Left lobe of liver (tissue), 2 donors: ENCODE results near the gene PRR30. TPM values are rescaled to one million over a fixed set of nuclear protein-coding genes. Genes with fewer than 3 reads are reported as not detected.

Source experiments
- ATAC-seq: fragments of 200-7000 bp; cut with Tn5 transposase; one replicate; pipeline ENCODE4 v1.9.1; 2020; ENCODE audit warnings: mild to moderate bottlenecking, moderate library complexity
- DNase-seq: peaks from one replicate; pipeline ENCODE4 v3.0.0-alpha.2; 2020; ENCODE audit warnings: low spot score
- total RNA-seq: library from RNA; stranded (reverse); gene quantifications from one replicate; pipeline ENCODE4 v1.2.1, GENCODE V29; 2021
- donor health status: DM: no; HTN: no; CAD: no; lungs with moderate emphysema.
- donor health status: DM: no; HTN: yes; CAD: no.

PRR30 gene
- total RNA-seq, 1 donor from 2014 or later: not detected

- ATAC-seq (no peak), DNase-seq (no peak)
These were observed 15.9 kb upstream of the PRR30 start for GRCh38 chr2:27155069-27155520.

GRCh38 chr2:27154488-27154887 is 15.3 kb upstream of the PRR30 start:
- no peak for DNase-seq
- ATAC-seq: no peak

DNA sequence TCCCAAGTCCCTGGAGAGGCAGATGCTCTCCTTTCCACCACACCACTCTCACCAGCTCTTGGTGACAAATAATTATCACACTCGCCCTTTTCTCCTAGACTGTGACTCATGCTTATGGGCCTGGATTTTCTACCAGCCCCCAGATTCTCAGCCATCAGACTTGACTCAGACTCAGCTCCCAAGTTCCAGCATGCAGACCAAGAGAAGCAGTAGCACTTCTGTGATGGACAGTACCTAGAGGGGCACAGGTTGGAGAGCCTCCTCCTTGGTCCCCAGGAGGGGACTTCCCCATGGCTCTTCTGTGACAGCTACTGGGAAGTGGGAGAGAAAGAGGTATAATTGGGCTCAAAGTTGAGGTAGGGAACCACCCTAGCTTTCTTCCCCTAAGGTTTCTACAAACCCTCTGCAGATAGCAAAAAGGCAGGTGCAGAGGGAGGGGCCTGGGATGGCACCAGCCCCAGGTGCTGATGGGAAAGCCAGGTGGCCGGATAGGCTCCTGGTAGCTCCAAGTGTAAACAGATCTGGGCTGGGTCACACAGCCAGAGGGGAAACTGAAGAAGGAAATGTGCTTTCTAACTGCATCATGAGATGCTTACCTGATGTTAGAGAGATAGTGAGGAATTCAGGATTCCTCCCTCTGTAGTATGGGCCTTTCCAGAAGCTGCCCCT is 13.7 kb upstream of the PRR30 start:
- ATAC-seq: no peak
- no peak for DNase-seq

DNA sequence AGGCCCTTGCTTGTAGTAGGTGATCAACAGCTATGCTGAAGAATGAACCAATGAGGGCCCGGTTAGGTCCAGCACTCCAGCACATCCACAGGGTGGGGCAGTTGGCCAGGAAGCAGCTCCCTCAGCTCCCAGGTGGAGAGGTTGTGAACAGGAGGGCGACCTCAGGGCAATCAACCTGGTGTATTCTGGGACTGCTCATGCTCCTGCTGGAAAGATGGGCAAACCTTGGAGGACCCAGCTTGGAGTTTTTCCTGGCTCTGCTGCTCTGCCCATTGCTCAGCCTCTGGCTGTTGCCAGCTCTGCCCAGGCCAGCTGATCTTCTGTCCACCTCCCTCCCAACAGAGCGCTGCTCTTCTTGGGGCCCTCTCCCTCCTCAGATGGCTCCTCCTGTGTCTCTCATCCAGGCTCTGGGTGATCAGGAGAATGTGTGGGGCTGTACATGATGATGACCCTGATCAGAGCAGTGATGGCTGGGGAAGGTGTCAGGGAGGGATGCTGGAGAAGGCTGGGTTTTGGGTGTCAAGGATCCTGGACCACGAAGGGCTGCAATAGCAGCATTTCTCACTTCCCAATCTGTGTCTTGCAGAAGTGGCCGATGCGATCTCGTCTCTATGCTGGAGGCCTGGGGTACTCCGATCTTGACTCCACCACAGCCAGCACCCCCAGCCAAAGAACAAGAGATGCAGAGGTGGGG is 13.0 kb upstream of the PRR30 start:
- no peak for DNase-seq
- peak; percentile 93 for ATAC-seq

DNA sequence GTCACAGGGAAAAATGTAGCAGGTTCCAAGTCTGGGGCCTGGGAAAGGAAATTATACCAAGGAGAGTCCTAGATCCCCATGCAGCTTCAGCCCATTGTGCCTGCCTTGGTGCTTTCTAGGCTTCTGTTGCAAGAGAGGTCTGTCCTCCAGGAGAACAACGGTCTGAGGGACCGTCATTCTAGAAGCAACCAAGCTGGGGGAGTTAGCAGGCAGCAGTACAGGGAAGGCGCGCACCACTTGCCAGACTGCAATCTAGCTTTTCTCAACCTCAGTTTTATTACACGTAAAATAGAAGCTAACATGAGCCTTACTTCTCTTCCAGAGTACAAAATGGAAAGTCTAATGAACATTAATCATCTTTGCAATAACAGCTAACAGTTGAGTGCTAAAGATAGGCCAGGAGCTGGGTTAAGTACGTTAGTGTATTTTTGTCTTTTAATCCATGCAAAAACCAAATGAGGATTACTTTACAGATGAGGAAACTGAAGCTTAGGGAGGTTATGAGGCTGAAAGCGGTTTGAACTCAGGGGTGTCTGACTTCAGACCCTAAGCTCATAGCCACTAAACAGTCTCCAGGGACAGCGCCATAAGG is 11.5 kb upstream of the PRR30 start:
- ATAC-seq (no peak), DNase-seq (no peak)

DNA sequence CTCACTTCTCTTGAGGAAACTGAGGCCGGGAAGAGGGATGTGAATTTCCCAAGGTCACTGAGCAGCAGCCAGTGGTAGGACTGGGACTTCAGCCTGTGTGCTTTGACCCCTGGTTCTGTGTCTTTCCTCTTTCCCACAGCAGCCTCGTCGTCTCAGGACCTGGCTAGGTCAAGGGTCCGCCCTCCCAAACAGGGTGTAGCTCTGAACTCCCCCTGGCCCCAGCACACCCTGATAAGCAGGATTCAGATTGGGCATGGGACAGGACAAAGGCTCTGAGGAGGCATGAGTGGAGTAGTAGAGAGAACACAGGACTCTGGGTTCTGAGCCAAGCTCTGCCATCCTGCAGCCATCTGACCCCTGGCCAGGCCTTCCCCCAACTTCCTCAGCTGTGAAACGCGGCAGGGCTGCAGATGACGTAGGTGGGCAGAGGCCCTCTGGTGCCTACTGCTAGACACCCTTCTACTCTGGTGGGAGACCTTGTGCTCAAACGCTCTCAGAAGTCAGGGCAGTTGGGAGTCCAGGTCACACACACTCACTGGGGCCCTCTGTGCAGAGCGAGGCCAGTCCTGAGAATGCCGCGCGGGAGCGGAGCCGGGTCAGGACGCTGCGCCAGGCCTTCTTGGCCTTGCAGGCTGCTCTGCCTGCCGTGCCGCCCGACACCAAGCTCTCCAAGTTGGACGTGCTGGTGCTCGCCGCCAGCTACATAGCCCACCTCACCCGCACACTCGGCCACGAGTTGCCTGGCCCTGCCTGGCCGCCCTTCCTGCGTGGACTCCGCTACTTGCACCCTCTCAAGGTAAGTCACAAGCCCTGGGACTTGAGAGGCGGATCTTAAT is 10.6 kb upstream of the PRR30 start:
- ATAC-seq: no peak
- DNase-seq: no peak

DNA sequence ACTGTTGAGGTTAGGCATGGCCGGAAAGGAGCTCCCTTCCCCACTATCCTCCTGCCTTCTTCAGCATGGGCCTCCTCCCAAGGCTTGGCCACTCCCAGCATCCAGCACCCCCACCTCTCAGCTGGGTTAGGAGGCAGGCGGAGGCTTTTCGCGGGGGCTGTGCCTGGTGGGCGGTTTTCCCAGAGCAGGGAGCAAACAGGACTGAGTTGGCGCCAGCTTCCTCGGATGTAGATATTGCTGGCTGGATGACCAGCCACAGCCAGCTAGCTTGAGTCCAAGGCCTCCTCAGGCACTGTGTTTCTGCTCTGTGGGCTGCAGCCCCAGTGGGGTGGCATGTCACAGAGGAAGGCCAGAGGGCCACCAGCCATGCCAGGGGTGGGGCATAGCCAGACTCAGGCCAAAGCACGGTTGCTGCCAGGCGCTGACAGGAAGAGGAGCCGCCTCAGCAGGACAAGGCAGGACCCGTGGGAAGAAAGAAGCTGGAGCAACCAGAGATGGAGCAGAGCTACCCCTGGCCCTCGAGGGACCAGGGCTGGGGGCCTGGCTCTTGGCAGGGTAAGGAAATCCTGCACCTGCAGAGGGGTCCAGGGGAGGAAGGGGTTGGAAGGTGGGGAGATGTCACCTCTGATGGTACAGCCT is 9.7 kb upstream of the PRR30 start, which contains the start of gene TCF23:
Gene TCF23, plus strand, starts transcription at position 204 of the 639 bp plus-strand sequence. Its CDS starts 130 bp downstream, at position 334.
- no peak for DNase-seq
- no peak for ATAC-seq

- ATAC-seq (no peak), DNase-seq (no peak)
These were observed 8.7 kb upstream of the PRR30 start for GRCh38 chr2:27147935-27148334.

GRCh38 chr2:27145682-27146081 is 6.5 kb upstream of the PRR30 start:
- no peak for ATAC-seq
- no peak for DNase-seq

DNA sequence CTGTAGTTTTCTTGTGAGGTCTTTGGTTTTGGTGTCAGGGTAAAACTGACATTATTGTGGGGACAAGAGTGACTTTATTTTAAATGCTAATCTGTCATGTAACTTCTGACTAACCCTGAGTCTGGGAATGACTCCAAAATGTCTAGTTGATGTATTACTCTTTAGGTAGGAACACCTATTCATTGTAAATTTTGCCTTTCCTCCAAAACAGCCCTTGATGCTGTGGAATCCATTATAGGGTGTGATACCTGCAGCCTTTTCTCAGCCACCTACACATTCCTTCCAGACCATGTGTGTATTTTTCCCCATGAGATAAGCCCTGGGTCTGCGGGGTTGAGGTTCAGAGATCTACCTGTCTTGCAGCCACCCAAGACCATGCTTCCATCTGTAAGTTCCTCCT is 4.1 kb upstream of the PRR30 start:
- no peak for ATAC-seq

GRCh38 chr2:27138111-27138510 is 1.1 kb downstream of the PRR30 start:
- DNase-seq: no peak
- ATAC-seq: no peak

More for the DNA sequence above, 4.1 kb upstream of the PRR30 start:
- no peak for DNase-seq

GRCh38 chr2:27137322-27137935 is 1.8 kb downstream of the PRR30 start:
- DNase-seq (no peak), ATAC-seq (no peak)

DNA sequence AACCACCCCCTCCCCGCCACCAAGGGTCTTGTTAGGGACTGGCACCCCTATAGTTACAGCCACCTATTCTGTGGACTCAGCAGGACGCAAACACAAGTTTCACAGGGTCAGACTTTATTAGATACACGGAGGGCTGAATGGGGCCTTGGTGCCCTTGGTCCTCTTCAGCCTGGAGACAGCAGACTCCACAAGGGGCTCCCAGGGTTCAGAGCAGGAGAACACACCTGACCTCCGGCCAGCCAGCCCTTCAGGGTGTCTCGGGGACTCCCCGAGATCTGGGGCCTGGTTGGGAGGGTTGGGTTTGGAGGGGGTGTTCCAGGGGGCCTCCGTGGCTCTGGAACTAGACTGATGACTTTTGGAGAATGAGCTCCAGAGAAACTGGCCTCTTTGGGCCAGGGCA is 2.5 kb downstream of the PRR30 start:
- DNase-seq: no peak
- ATAC-seq: no peak

GRCh38 chr2:27135478-27135955 is 3.7 kb downstream of the PRR30 start:
- ATAC-seq (no peak), DNase-seq (no peak)

- no peak for DNase-seq
- ATAC-seq: no peak
These were observed 4.3 kb downstream of the PRR30 start for GRCh38 chr2:27134781-27135477.

- ATAC-seq (peak; percentile 92), DNase-seq (peak; percentile 99)
These were observed 5.1 kb downstream of the PRR30 start, which contains the start of gene PREB for GRCh38 chr2:27133905-27134780. PREB (minus strand) TSS chr2:27134636; CDS start chr2:27134421, 215 bp downstream.

- peak; percentile 52 for ATAC-seq
These were observed 5.9 kb downstream of the PRR30 start for GRCh38 chr2:27133195-27133875.

GRCh38 chr2:27131429-27131828 is 7.8 kb downstream of the PRR30 start:
- DNase-seq (no peak), ATAC-seq (no peak)

More at GRCh38 chr2:27133195-27133875, 5.9 kb downstream of the PRR30 start:
- DNase-seq: peak; percentile 71
